Measurements from ENCODE around the gene SMYD5. TPM values are rescaled to one million over a fixed set of nuclear protein-coding genes. Genes with fewer than 3 reads are reported as not detected.

SMYD5 gene
- total RNA-seq, 1 donor from 2014 or later = 17.0 TPM

DNA sequence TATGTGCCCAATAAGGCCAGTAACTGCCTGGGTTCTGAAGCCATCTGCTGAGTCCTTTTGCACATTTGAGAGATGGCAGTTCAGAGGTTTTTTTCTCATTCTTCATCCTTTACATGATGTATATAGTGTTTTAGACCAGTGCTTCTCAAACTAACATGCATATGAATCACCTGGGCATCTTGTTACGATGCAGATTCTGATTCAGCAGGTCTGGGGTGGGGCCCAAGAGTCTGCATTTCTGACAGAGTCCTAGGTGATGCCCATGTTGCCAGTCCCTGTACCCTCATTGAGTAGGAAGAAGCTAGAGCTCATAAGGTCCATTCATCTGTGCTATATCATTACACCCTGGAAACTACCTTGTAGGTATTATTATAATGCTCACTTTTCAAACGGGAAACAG lies 3.8 kb downstream of the SMYD5 start:
- Mint-ChIP-seq H3K27ac (ENCODE audit: unreplicated experiment) (no peak overlapping the region), H3K9me3 (ENCODE audit: unreplicated experiment) (no peaks in the 10 kb centered on the region), H3K4me1 (ENCODE audit: low read depth, unreplicated experiment) (peaks cover 10% of the 10 kb centered on the region), H3K27me3 (ENCODE audit: unreplicated experiment) (peaks cover 10% of the 10 kb centered on the region), H3K4me3 (ENCODE audit: unreplicated experiment) (no peak overlapping the region), H3K36me3 (ENCODE audit: unreplicated experiment) (no peaks in the 10 kb centered on the region)
- DNase-seq = no peak
- TF ChIP-seq, protein P1, sequence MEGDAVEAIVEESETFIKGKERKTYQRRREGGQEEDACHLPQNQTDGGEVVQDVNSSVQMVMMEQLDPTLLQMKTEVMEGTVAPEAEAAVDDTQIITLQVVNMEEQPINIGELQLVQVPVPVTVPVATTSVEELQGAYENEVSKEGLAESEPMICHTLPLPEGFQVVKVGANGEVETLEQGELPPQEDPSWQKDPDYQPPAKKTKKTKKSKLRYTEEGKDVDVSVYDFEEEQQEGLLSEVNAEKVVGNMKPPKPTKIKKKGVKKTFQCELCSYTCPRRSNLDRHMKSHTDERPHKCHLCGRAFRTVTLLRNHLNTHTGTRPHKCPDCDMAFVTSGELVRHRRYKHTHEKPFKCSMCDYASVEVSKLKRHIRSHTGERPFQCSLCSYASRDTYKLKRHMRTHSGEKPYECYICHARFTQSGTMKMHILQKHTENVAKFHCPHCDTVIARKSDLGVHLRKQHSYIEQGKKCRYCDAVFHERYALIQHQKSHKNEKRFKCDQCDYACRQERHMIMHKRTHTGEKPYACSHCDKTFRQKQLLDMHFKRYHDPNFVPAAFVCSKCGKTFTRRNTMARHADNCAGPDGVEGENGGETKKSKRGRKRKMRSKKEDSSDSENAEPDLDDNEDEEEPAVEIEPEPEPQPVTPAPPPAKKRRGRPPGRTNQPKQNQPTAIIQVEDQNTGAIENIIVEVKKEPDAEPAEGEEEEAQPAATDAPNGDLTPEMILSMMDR (IDR thresholded peaks at IDR 0.05; ENCODE audit: partially characterized antibody, unreplicated experiment) = no peak

DNA sequence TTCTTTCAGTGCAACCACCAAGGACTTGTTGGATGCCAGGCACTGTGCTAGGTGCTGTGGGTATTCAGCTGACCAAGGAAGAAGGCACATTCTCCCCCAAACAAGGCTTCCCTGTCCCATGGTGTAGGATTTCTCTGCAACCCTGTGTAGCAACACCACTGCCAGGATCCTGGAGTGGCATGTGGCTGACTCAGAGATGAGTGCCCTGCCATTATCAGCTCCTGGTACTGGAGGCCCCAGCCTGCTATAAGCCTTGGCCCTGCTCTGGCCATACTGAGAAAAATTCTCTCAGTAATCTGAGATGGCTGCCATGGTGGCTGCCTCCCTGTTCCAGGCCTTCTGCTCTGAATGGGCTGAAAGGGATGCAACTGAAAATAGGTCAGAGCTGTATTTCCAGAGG lies 4.3 kb downstream of the SMYD5 start:
- Mint-ChIP-seq H3K4me3 (ENCODE audit: unreplicated experiment) (no peak overlapping the region), H3K4me1 (ENCODE audit: low read depth, unreplicated experiment) (peaks cover 10% of the 10 kb centered on the region), H3K27ac (ENCODE audit: unreplicated experiment) (no peak overlapping the region), H3K36me3 (ENCODE audit: unreplicated experiment) (no peaks in the 10 kb centered on the region), H3K9me3 (ENCODE audit: unreplicated experiment) (no peaks in the 10 kb centered on the region), H3K27me3 (ENCODE audit: unreplicated experiment) (peaks cover 9% of the 10 kb centered on the region)
- DNase-seq = no peak
- TF ChIP-seq, protein P1 (IDR thresholded peaks at IDR 0.05; ENCODE audit: partially characterized antibody, unreplicated experiment) = no peak

DNA sequence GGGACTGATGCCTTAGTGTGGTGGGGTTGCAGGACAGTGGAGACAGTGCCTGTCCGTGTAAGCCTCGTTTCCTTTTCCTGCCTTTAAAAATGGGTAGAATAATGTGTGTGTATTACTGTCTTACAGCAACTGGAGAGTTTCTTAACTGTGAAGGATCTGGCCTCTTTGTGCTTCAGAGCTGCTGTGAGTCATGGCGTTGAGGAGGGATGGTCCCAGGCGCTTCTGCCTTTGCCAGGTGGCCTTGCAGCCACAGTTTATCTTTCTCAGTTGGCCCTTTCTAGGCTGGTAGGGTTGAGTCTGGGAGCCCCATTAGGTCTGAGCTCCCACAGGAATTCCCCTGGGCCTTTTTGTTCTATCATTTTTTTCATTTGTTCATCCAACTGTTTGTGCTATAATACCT lies 9.8 kb downstream of the SMYD5 start:
- H3K27me3 Mint-ChIP-seq (ENCODE audit: unreplicated experiment) = peaks cover 5% of the 10 kb centered on the region
- no peak for DNase-seq
- no peaks in the 10 kb centered on the region for H3K4me1 Mint-ChIP-seq (ENCODE audit: low read depth, unreplicated experiment)
- TF ChIP-seq, protein P1 (IDR thresholded peaks at IDR 0.05; ENCODE audit: partially characterized antibody, unreplicated experiment) = no peak
- no peaks in the 10 kb centered on the region for H3K9me3 Mint-ChIP-seq (ENCODE audit: unreplicated experiment)
- no peak overlapping the region for H3K27ac Mint-ChIP-seq (ENCODE audit: unreplicated experiment)
- no peaks in the 10 kb centered on the region for H3K36me3 Mint-ChIP-seq (ENCODE audit: unreplicated experiment)
- no peak overlapping the region for H3K4me3 Mint-ChIP-seq (ENCODE audit: unreplicated experiment)

DNA sequence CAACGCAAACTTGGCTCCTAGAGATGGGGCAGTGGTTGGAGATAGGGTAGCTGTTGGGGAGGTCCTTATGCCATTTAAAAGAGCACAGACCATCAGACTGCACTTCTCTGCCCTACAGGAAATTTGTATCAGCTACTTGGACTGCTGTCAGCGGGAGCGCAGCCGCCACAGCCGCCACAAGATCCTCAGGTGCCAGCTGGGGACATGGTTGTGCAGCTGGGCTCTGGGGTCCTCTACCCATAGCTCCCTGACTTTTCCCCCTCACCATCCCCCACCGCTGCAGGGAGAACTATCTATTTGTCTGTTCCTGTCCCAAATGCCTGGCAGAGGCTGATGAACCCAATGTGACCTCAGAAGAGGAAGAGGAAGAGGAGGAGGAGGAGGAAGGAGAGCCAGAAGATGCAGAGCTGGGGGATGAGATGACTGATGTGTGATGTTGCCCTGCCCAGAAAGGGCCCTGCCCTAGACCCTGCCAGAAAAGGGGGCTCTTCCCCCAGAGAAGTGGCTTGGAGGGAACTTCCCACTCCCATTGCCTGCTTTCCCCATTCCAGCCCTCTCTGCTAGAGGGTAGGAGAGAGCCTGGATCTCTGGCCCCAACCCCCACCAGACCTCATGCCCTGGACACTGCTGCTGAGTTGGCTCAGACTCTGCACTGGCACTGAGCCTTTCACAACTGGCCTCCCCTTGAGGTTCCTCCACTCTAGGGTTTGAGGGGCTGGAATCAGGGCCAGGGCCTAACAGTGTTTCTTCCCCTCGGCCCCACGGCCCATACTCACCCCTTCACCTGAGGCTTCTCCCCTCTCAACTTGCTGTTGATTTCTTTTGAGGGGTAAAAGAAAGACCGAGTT lies 11.7 kb downstream of the SMYD5 start:
- Mint-ChIP-seq H3K36me3 (ENCODE audit: unreplicated experiment) (no peaks in the 10 kb centered on the region), H3K4me1 (ENCODE audit: low read depth, unreplicated experiment) (no peaks in the 10 kb centered on the region), H3K9me3 (ENCODE audit: unreplicated experiment) (no peaks in the 10 kb centered on the region), H3K27me3 (ENCODE audit: unreplicated experiment) (peaks cover 5% of the 10 kb centered on the region), H3K4me3 (ENCODE audit: unreplicated experiment) (no peak overlapping the region), H3K27ac (ENCODE audit: unreplicated experiment) (no peak overlapping the region)
- DNase-seq = no peak
- TF ChIP-seq, protein P1 (IDR thresholded peaks at IDR 0.05; ENCODE audit: partially characterized antibody, unreplicated experiment) = no peak

DNA sequence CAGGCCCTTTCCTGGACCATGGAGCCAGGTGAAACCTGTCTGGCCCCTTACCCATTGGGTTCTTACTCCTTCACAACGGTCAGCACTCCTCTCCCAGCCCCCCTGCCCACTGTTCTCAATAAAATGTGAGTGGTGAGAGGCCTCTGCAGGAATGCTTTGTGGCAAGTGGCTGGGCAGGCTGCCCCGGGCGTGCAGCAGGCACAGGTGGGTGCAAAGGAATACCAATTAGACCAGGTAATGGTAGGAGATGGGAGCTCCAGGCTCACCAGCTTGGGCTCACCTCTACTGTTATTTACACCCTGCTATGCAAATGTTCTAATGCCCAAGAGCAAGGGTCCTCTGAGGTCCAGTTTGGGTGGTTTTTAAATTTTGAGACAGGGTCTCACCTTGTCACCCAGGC lies 13.0 kb downstream of the SMYD5 start:
- Mint-ChIP-seq H3K4me3 (ENCODE audit: unreplicated experiment) (no peak overlapping the region), H3K4me1 (ENCODE audit: low read depth, unreplicated experiment) (no peaks in the 10 kb centered on the region)
- TF ChIP-seq, protein P1 (IDR thresholded peaks at IDR 0.05; ENCODE audit: partially characterized antibody, unreplicated experiment) = no peak

More for the DNA sequence above, 13.0 kb downstream of the SMYD5 start:
- Mint-ChIP-seq H3K27ac (ENCODE audit: unreplicated experiment) (no peak overlapping the region), H3K36me3 (ENCODE audit: unreplicated experiment) (no peaks in the 10 kb centered on the region), H3K9me3 (ENCODE audit: unreplicated experiment) (no peaks in the 10 kb centered on the region), H3K27me3 (ENCODE audit: unreplicated experiment) (peaks cover 2% of the 10 kb centered on the region)
- no peak for DNase-seq
